ENCODE results near the gene NANOS2.

Gene NANOS2

DNA sequence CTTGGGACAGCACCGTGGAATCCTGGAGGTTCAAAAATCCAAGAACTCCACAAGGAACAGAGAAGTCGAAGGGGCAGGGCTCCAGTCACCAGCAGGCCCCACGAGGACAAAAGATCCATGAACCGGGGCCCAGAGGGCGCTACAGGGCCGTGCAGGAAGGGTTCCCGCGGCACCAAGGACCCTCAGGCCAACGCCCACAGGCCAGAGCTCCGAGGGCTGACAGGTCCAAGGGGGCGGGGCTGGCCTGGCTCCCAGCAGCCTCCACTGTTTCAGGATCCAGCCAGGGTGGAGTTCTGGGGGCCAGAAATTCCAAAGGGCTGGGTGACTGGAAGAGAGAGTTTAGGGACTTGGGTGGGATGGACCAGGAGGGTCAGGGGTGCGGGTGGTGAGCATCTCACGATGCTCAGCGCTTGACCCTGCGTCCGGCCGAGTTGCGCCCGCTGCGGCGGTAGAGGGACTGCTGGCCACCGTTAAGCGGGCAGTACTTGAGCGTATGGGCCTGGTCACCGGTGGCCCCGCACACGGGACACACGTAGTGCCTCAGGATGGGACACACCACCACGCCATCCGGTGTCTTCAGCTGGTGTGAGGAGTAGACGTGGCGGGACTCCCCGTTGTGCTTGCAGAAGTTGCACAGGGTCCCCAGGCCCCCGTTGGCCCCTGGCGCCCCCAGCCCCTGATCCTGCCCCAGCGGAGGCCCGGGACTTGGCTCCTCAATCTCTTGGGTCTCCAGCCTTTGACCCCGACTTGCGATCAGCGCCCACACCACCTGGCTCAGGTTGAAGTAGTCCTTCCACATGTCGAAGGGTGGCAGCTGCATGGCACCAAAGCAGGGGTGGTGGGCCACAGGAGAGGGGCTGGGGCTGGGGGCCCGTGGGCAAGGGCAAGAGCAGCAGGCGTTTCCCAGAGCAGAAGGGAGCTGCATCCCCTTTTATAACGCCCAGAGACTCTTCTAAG, at the start of gene NANOS2:
Gene NANOS2, minus strand, starts transcription at position 905 of the 957 bp plus-strand sequence. Its CDS starts 85 bp downstream, at position 820.
- no peak for DNase-seq

GRCh38 chr19:45962021-45962420, 47.4 kb upstream of the NANOS2 start:
- no peak for DNase-seq

GRCh38 chr19:45960595-45961235, 46.1 kb upstream of the NANOS2 start:
- no peak for DNase-seq

DNA sequence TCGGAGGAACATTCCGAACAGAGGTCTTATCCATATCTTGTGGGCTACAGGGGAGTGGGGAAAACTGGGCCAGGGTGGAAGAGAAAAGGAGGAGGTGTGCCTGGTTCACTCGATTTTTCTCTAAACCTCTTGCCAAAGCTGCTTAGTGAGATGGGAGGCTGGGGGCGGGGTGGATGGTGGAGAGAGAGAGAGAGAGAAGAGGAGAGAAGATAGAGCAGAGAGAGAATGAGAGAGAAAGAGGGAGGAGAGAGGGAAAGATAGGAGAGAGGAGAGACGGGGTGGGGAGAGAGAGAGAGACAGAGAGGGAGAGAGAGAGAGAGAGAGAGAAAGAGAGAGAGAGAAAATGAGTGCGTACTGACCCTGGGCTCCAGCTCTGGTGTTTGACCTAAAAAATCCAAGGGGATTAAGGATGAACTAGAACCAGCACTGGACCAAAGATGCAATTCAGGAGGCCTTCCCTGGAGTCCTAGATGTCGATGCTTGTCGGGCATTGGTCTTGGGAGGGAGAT, 45.0 kb upstream of the NANOS2 start:
- DNase-seq, result no peak

GRCh38 chr19:45958769-45959516, 44.4 kb upstream of the NANOS2 start:
- DNase-seq, result no peak

DNA sequence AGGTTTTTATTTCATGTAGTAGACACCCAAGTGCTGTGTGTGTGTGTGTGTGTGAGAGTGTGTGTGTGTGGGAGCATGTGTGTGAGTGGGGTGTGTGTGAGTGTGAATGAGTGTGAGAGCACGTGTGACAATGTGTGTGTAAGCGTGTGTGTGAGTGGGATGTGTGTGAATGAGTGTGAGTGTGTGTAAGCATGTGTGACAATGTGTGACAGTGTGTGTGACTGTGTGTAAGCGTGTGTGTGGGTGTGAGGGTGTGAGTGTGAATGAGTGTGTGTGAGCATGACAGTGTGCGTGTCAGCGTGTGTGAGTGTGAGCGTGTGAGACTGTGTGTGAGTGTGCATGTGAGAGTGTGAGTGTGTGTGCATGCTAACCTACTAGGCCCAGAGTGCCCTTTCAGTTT, 43.7 kb upstream of the NANOS2 start:
- no peak for DNase-seq

DNA sequence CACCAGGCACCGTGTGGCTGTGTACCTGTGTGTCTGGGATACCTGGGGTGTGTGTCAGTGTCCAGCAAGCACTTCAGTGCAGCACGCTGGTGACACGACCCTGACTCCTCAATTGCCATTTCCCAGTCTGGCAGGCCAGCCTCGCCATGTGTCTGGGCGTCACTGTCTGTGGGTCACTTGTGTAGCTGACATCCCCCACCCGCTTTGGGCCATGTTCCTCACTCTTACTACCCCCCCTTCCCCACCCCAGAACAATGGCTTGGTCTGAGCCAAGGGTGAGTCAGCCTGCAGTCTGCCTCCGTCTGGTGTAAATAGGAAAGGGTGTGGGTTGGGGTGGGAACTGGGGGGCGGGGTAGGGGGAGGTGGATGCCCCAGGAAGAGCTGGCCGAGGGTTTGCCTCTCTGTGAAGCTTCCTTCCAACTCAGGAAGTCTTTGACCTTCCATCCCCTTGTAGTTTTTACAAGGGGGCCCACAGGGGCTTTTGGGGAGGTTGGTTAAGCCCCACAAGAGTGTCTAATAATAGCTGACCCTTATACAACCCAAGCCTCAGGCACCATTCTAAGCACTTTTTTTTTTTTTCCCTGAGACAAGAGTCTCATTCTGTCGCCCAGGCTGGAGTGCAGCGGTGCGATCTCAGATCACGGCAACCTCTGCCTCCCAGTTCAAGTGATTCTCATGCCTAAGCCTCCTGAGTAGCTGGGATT, 41.5 kb upstream of the NANOS2 start:
- DNase-seq, result no peak

- no peak for DNase-seq
These were observed 39.6 kb upstream of the NANOS2 start for GRCh38 chr19:45954156-45954555.

DNA sequence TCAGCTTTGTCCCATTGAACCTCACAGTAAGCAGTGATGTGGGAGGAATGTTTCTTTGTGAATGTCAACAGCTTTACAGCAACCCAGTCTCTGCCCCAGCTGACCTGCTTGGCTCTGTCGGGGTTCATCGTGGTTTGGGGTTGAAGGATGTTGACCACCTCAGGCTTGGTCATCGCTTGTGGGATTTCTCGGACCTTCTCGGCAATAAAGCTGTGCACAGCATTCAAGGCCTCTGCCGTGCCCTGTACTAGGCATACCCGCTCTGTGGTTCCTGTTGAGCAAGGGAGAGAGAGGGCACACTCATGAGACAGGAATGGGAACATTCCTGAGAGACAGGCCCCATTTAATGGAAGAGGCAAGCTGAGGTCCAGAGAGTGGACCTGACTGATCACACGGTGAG, 39.1 kb upstream of the NANOS2 start:
- no peak for DNase-seq

- no peak for DNase-seq
These were observed 38.3 kb upstream of the NANOS2 start for GRCh38 chr19:45952686-45953505.

GRCh38 chr19:45952341-45952685, 37.7 kb upstream of the NANOS2 start:
- no peak for DNase-seq

DNA sequence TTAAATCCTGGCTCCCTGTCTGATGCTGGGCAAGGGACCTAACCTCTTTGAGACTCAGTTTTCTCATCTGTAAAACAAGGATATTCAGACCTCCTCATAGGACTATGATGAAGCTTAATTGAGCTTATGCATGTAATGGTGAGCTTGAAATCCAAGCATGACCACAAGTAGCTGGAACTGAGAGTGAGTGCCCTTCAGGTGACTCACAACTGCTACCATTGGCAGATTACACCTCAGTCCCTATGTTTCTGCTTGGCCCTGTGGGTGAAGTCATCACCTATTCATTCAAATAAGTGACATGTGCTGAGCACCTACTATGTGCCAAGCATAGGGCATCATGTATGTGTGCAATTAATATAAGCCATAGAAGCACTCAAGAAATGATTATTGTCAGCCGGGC, 33.3 kb upstream of the NANOS2 start:
- DNase-seq, result no peak

- no peak for DNase-seq
These were observed 25.9 kb upstream of the NANOS2 start for GRCh38 chr19:45940515-45940805.

GRCh38 chr19:45939792-45940514, 25.4 kb upstream of the NANOS2 start:
- DNase-seq, result no peak

DNA sequence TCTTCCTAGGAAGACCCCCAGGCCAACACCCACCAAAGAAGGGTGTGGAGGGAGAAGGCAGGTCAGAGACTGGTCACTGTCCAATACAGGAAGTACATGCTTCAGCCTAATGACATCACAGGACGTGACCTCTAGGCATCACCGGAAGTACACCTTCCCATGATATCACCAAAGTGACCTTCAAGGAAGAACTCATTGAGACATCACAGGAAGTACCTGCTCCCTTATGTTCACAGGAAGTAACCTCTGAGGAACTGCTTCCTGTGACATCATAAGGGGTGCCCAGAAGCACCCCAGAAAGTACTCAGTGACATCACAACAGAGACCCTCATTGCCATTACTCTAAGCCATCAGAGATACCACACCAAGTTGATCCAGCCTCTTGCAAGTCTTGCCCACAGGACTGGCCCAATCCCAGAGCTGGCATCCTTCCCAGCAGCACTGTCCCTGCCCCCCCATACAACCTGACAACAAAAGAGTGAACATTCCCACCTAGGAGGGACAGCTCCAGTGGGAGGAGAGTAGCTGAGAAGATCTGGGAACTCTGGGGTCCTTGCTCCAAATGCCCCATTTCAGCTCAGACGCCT, 24.2 kb upstream of the NANOS2 start:
- DNase-seq, result no peak

DNA sequence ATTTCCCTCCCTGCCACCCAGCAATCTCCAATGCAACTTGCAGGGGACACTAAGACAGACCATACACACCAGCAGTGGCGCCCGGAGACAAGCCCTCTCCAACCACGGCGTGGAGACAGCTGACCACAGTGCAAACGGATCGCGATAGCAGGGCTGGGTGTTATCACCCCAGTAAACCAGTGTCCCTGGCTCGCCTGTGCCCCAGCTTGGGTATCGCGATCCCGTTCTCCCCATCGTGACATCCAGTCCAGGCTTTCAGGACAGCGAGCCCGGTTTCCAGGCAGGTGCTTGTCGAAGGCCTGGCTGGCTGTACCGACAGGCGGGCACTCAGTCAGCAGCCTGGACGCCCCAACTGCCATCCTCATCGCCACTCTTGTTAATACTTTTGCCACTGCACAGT, 20.7 kb upstream of the NANOS2 start:
- no peak for DNase-seq

GRCh38 chr19:45934551-45935230, 20.1 kb upstream of the NANOS2 start:
- no peak for DNase-seq

- DNase-seq, result no peak
These were observed 19.2 kb upstream of the NANOS2 start for GRCh38 chr19:45933759-45934158.

- no peak for DNase-seq
These were observed 16.5 kb upstream of the NANOS2 start for GRCh38 chr19:45931055-45931454.

DNA sequence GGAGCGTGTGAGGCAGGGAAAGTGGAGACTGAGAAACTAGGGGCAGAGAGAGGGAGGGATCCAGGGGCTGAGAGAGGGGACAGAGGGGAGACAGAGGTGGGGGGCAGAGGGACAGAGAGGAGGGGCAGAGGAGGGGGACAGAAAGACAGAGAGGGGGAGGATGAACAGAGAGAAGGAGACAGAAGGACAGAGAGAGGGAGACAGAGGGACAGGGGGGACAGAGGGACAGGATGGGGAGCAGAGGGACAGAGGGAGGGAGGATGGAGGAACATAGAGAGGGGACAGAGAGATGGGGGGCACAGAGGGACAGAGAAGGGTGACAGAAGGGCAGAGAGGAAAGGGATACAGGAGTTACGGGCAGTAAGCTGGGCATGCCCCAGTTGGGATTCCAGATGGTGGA, 14.7 kb upstream of the NANOS2 start:
- DNase-seq, result no peak
